Naive B cell (primary cell): Measurements from ENCODE around the gene CREBBP. TPM values are rescaled to one million over a fixed set of nuclear protein-coding genes. Genes with fewer than 3 reads are reported as not detected.
"Not testable (repeated sequence)": the region's sequence is repeated elsewhere in the genome, so short reads cannot be mapped to it uniquely, and the experiment has no call there.

ENCODE experiments used
- ATAC-seq, 2 donors: fragments of 150-1000 bp; cut with Tn5 transposase; 2 replicates each; pipeline ENCODE4 v1.10.0; 2021; ENCODE audit warnings: low read depth in 2 of 2, mild to moderate bottlenecking in 2 of 2, moderate library complexity in 2 of 2
- DNase-seq: peaks from one replicate; pipeline ENCODE4 v3.0.0; 2022
- H3K27ac Mint-ChIP-seq, 6 donors: one replicate each; pipeline ENCODE4 v1.8.0; 2020 to 2022; ENCODE audit warnings: mild to moderate bottlenecking in 6 of 6, mixed read lengths in 6 of 6, moderate library complexity in 5 of 6, inconsistent platforms in 2 of 6
- H3K27me3 Mint-ChIP-seq, 3 donors: one replicate each; pipeline ENCODE4 v1.8.0; 2021 to 2022; ENCODE audit warnings: mixed read lengths in 3 of 3, mild to moderate bottlenecking in 1 of 3
- H3K36me3 Mint-ChIP-seq, 2 donors: one replicate each; pipeline ENCODE4 v1.8.0; 2020 to 2022; ENCODE audit warnings: mixed read lengths in 2 of 2, inconsistent platforms in 1 of 2, mild to moderate bottlenecking in 1 of 2
- H3K4me1 Mint-ChIP-seq, 3 donors: one replicate each; pipeline ENCODE4 v1.8.0; 2020 to 2022; ENCODE audit warnings: mixed read lengths in 3 of 3, inconsistent platforms in 1 of 3, mild to moderate bottlenecking in 1 of 3, moderate library complexity in 1 of 3
- H3K4me3 Mint-ChIP-seq, 8 donors: one replicate each; pipeline ENCODE4 v1.8.0; 2020 to 2022; ENCODE audit warnings: mild to moderate bottlenecking in 8 of 8, mixed read lengths in 8 of 8, moderate library complexity in 8 of 8, inconsistent platforms in 2 of 8
- H3K9me3 Mint-ChIP-seq, 7 donors: one replicate each; pipeline ENCODE4 v1.8.0; 2020 to 2022; ENCODE audit warnings: mixed read lengths in 7 of 7, mild to moderate bottlenecking in 5 of 7, inconsistent platforms in 2 of 7, moderate library complexity in 1 of 7
- polyA plus RNA-seq, 6 donors: library from polyadenylated mRNA; unstranded; fragments of 300-500 nt; fragmentation: Illumina TruSeq; gene quantifications; one replicate each; pipeline ENCODE4 v1.2.3, GENCODE V29; 2021; ENCODE audit warnings: low read depth in 6 of 6

Gene CREBBP
- polyA plus RNA-seq, 6 donors from 2014 or later: 2.6 to 23.5 (median 7.2) TPM

DNA sequence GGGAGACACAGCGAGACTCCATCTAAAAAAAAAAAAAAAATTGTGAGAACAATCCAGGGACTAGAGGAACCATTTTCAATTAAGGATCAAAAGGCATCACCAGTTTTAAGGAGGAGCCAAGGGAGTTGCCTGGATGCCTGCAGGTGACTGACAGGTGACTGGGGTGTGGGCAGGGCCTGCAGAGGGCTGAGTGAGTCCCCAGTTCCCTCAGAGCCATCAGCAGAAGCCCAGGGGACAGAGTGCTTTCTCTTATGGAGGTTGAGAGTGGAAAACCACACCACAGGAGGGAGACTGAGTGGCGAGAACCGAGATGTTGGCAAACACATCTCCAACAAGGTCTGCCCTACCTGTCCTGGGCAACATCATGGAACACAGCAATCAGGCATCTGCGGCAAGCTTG is 27.1 kb upstream of the CREBBP start:
- H3K4me1 Mint-ChIP-seq: no peaks in the 10 kb centered on the region
- no peak overlapping the region for H3K4me3 Mint-ChIP-seq
- H3K27me3 Mint-ChIP-seq: peaks cover 0 to 7% (median 0%) of the 10 kb centered on the region in 3 donors
- DNase-seq: no peak
- H3K9me3 Mint-ChIP-seq: no peaks in the 10 kb centered on the region
- no peaks in the 10 kb centered on the region for H3K36me3 Mint-ChIP-seq
- no peak overlapping the region for H3K27ac Mint-ChIP-seq
- ATAC-seq: no peak

DNA sequence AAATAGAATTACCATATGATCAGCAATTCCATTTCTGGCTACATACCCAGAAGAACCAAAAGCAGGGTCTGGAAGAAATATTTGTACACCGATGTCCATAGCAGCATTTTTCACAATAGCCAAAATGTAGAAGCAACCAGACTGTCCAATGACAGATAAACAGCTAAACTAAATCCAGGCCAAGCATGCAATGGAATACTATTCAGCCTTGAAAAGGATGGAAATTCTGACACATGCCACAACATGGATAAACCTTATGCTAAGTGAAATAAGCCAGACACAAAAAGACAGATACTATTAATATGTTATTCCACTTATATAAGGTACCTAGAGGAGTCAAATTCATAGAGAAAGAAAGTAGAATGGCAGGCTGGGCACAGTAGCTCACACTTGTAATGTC is 25.9 kb upstream of the CREBBP start:
- Mint-ChIP-seq H3K4me1 (no peaks in the 10 kb centered on the region), H3K4me3 (no peak overlapping the region)
- no peak for ATAC-seq

DNA sequence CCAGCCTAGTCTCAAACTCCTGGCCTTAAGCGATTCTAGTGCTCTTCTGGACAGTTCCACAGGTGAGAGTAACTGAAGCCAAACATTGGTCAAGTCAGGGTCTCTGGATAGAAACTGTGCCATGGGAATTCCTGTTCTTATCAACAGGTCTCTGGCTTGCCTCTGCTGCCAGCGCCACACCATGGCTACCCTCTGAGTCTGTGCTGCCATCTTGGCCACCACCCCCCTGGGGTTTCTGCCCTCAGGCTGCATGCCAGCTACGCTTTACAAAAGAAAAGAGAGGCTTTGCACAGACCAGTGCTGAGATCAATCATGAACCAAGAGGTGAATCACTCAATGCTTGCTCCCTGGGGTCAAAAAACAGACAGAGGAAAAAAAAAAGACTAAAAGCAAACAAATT is 24.4 kb upstream of the CREBBP start:
- peaks cover 0 to 11% (median 0%) of the 10 kb centered on the region in 3 donors for H3K27me3 Mint-ChIP-seq
- no peaks in the 10 kb centered on the region for H3K9me3 Mint-ChIP-seq
- peak overlapping the region in 1 of 6 donors; percentile 26 for H3K27ac Mint-ChIP-seq
- H3K4me1 Mint-ChIP-seq: no peaks in the 10 kb centered on the region
- ATAC-seq: no peak
- H3K4me3 Mint-ChIP-seq: no peak overlapping the region
- no peak for DNase-seq
- H3K36me3 Mint-ChIP-seq: no peaks in the 10 kb centered on the region

More for the DNA sequence above, 25.9 kb upstream of the CREBBP start:
- H3K27me3 Mint-ChIP-seq: peaks cover 0 to 7% (median 0%) of the 10 kb centered on the region in 3 donors
- no peak overlapping the region for H3K27ac Mint-ChIP-seq
- DNase-seq: no peak
- H3K36me3 Mint-ChIP-seq: no peaks in the 10 kb centered on the region
- H3K9me3 Mint-ChIP-seq: no peaks in the 10 kb centered on the region

DNA sequence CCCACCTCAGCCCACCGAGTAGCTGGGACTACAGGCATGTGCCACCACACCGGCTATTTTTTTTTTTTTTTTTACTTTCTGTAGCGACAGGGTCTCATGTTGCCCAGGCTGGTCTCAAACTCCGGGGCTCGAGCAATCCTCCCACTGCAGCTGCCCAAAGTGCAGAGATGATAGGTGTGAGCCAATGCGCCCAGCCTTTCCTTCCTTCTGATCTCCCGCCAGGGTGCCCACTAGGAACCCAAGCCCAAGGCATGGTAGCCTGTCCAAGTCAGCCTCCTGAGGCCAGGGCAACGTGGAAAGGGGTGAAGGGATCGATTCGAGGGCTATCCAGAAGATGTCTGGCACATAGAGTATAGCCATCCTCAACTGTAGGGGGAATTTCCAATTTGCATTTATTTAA is 9.6 kb upstream of the CREBBP start:
- peaks cover 0 to 37% (median 28%) of the 10 kb centered on the region in 3 donors for H3K27me3 Mint-ChIP-seq
- no peak for ATAC-seq
- H3K36me3 Mint-ChIP-seq: no peaks in the 10 kb centered on the region
- peaks cover 0 to 9% (median 0%) of the 10 kb centered on the region in 3 donors for H3K4me1 Mint-ChIP-seq
- no peak overlapping the region for H3K4me3 Mint-ChIP-seq
- DNase-seq: no peak
- H3K27ac Mint-ChIP-seq: peak overlapping the region in 2 of 6 donors; percentile 16 to 38
- peaks cover 0 to 8% (median 3%) of the 10 kb centered on the region in 7 donors for H3K9me3 Mint-ChIP-seq

- Mint-ChIP-seq H3K9me3 (peaks cover 0 to 5% (median 2%) of the 10 kb centered on the region in 7 donors), H3K27ac (no peak overlapping the region), H3K27me3 (peaks cover 0 to 33% (median 23%) of the 10 kb centered on the region in 3 donors), H3K4me1 (peaks cover 0 to 9% (median 0%) of the 10 kb centered on the region in 3 donors), H3K36me3 (no peaks in the 10 kb centered on the region), H3K4me3 (no peak overlapping the region)
- no peak for DNase-seq
- no peak for ATAC-seq
Observed at GRCh38 chr16:3889059-3889458, 8.5 kb upstream of the CREBBP start.

DNA sequence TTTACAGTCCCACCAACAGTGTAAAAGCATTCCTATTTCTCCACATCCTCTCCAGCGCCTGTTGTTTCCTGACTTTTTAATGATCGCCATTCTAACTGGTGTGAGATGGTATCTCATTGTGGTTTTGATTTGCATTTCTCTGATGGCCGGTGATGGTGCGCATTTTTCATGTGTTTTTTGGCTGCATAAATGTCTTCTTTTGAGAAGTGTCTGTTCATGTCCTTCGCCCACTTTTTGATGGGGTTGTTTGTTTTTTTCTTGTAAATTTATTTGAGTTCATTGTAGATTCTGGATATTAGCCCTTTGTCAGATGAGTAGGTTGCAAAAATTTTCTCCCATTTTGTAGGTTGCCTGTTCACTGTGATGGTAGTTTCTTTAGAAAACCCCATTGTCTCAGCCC is 5.5 kb upstream of the CREBBP start:
- not testable (repeated sequence) for H3K4me3 Mint-ChIP-seq, H3K36me3 Mint-ChIP-seq

DNA sequence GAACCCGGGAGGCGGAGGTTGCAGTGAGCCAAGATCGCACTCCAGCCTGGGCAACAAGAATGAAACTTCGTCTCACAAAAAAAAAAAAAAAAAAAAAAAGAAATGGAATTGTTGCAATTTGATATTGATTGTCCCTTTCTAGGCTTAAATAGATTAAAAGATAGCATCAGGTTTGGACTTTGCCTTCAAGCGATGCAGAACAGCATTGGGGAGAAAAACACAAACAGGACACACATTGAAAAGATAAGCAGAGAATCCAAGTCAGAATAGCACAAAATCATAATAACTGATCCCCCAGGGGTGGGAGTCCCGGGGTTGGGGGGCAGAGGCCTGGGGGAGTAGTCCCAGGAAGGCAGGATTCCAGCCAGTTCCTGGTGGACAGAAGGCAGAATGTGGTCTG is 3.9 kb upstream of the CREBBP start:
- Mint-ChIP-seq H3K4me1 (peaks cover 8 to 9% (median 8%) of the 10 kb centered on the region in 3 donors), H3K9me3 (peaks cover 0 to 5% (median 2%) of the 10 kb centered on the region in 7 donors), H3K4me3 (no peak overlapping the region), H3K27me3 (peaks cover 0 to 30% (median 6%) of the 10 kb centered on the region in 3 donors), H3K27ac (no peak overlapping the region), H3K36me3 (no peaks in the 10 kb centered on the region)
- ATAC-seq (no peak), DNase-seq (no peak)

More for the DNA sequence above, 5.5 kb upstream of the CREBBP start:
- not testable (repeated sequence) for ATAC-seq, H3K9me3 Mint-ChIP-seq, H3K27ac Mint-ChIP-seq, DNase-seq
- Mint-ChIP-seq H3K4me1 (peaks cover 8 to 15% (median 9%) of the 10 kb centered on the region in 3 donors), H3K27me3 (peaks cover 0 to 32% (median 12%) of the 10 kb centered on the region in 3 donors)

DNA sequence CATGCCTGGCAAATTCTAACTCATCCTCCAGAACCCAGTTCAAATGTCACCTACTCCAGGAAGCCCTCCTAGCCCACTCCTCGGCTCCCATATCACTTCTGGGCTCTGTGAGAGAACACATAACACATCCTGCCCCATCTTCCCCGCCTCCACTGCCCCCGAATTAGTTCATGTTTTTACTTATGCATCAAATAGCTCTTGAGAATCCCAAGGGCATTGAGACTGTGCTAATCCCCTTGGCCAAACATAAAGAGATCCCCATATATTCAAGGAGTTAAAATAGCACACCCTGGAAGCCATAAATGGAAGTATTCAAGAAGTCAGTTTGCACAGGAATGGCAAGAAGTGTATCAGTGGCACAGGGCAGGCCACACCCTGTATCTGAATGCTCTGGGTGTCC is 2.0 kb upstream of the CREBBP start:
- H3K36me3 Mint-ChIP-seq: no peaks in the 10 kb centered on the region
- H3K4me3 Mint-ChIP-seq: peak overlapping the region in 7 of 8 donors; percentile 72 to 92 (median 82)
- DNase-seq (no peak), ATAC-seq (no peak)
- H3K27me3 Mint-ChIP-seq: peaks cover 0 to 14% (median 0%) of the 10 kb centered on the region in 3 donors
- peaks cover 0 to 5% (median 2%) of the 10 kb centered on the region in 7 donors for H3K9me3 Mint-ChIP-seq
- peak overlapping the region in 4 of 6 donors; percentile 20 to 90 (median 48) for H3K27ac Mint-ChIP-seq
- peaks cover 25 to 27% (median 26%) of the 10 kb centered on the region in 3 donors for H3K4me1 Mint-ChIP-seq

DNA sequence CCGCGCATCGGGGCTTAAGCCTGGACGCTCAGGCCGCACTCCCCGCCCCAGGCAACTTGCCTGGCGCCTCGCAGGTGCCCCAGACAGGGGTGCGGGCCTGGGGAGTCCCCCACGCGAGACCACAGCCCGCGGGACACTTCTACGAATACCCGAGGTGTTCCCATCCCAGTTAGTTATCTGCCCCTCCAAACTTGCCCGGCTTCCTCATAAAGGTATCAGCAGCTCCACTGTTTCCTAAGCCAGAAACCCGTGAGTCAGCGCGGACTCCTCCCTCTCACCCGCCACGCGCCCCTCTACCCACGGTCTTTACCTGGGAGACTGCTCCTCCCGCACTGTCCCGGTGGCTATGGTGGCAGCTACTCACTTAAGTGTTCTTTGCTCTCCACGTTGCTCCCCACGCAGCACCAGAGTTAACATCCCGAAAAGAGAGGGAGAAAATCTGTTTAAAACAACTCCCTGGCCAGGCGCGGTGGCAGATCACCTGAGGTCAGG is 1.0 kb upstream of the CREBBP start:
- ATAC-seq (no peak), DNase-seq (no peak)
- Mint-ChIP-seq H3K9me3 (peaks cover 0 to 3% (median 0%) of the 10 kb centered on the region in 7 donors), H3K27ac (peak overlapping the region; percentile 52 to 95 (median 89)), H3K4me3 (peak overlapping the region; percentile 72 to 92 (median 84)), H3K36me3 (no peaks in the 10 kb centered on the region), H3K27me3 (peaks cover 0 to 14% (median 0%) of the 10 kb centered on the region in 3 donors), H3K4me1 (peaks cover 34 to 37% (median 36%) of the 10 kb centered on the region in 3 donors)

- H3K36me3 Mint-ChIP-seq: no peaks in the 10 kb centered on the region
- H3K4me3 Mint-ChIP-seq: peak overlapping the region in 5 of 8 donors; percentile 55 to 94 (median 86)
- ATAC-seq: peak; percentile 70
- peak; percentile 72 for DNase-seq
- peak overlapping the region in 1 of 6 donors; percentile 90 for H3K27ac Mint-ChIP-seq
- no peaks in the 10 kb centered on the region for H3K9me3 Mint-ChIP-seq
- peaks cover 0 to 14% (median 0%) of the 10 kb centered on the region in 3 donors for H3K27me3 Mint-ChIP-seq
- H3K4me1 Mint-ChIP-seq: peaks cover 48 to 51% (median 50%) of the 10 kb centered on the region in 3 donors
Observed at GRCh38 chr16:3879887-3880564, 487 bp downstream of the CREBBP start.

- ATAC-seq (no peak), DNase-seq (no peak)
- Mint-ChIP-seq H3K9me3 (no peaks in the 10 kb centered on the region), H3K4me1 (peaks cover 54 to 57% (median 55%) of the 10 kb centered on the region in 3 donors), H3K4me3 (peak overlapping the region; percentile 86 to 95 (median 92)), H3K27ac (peak overlapping the region in 5 of 6 donors; percentile 72 to 97 (median 84)), H3K36me3 (no peaks in the 10 kb centered on the region), H3K27me3 (peaks cover 0 to 14% (median 0%) of the 10 kb centered on the region in 3 donors)
Observed at GRCh38 chr16:3879258-3879886, 1.1 kb downstream of the CREBBP start.

DNA sequence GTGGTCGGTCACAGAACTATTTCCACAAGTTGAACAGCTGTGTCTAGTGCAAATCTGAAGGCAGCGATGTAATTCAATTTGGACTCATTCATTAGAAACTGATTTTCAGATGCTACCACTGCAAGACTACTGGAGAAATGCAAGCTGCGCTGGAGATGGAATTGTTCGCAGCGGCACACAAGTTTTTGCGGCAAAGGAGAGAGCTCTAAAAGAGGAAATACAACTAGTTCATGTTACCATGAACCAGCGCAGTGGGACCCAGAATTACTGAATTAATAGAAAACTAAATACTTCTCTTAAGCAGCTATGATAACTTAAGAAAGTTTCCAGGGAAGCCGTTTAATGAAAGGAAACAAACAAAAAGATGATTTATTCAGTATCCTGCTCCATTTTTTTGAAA is 1.9 kb downstream of the CREBBP start:
- H3K27ac Mint-ChIP-seq: peak overlapping the region; percentile 32 to 97 (median 76)
- peak overlapping the region; percentile 86 to 95 (median 92) for H3K4me3 Mint-ChIP-seq
- H3K4me1 Mint-ChIP-seq: peaks cover 57 to 65% (median 62%) of the 10 kb centered on the region in 3 donors
- peak; percentile 38 for DNase-seq
- H3K36me3 Mint-ChIP-seq: no peaks in the 10 kb centered on the region
- peaks cover 0 to 10% (median 0%) of the 10 kb centered on the region in 3 donors for H3K27me3 Mint-ChIP-seq
- peak in 1 of 2 donors; percentile 14 for ATAC-seq
- H3K9me3 Mint-ChIP-seq: no peaks in the 10 kb centered on the region

- no peaks in the 10 kb centered on the region for H3K36me3 Mint-ChIP-seq
- peak overlapping the region; percentile 20 to 90 (median 82) for H3K4me3 Mint-ChIP-seq
- peak overlapping the region in 4 of 6 donors; percentile 27 to 89 (median 84) for H3K27ac Mint-ChIP-seq
- no peaks in the 10 kb centered on the region for H3K9me3 Mint-ChIP-seq
- H3K4me1 Mint-ChIP-seq: peaks cover 65 to 78% (median 75%) of the 10 kb centered on the region in 3 donors
- H3K27me3 Mint-ChIP-seq: no peaks in the 10 kb centered on the region
- no peak for DNase-seq
- no peak for ATAC-seq
Observed at GRCh38 chr16:3876695-3877094, 3.8 kb downstream of the CREBBP start.
